Lung (tissue), 12 donors: ENCODE data around the gene RABGAP1L. TPM values are rescaled to one million over a fixed set of nuclear protein-coding genes. Genes with fewer than 3 reads are reported as not detected.
"Not testable (repeated sequence)": the region's sequence is repeated elsewhere in the genome, so short reads cannot be mapped to it uniquely, and the experiment has no call there.

Source experiments
- ATAC-seq: fragments of 200-7000 bp; cut with Tn5 transposase; one replicate; pipeline ENCODE4 v1.9.1; 2020; ENCODE audit warnings: moderate number of reproducible peaks; ENCODE audit not compliant: insufficient read depth, low FRiP score
- DNase-seq, 3 donors: peaks; one replicate each; pipeline ENCODE4 v3.0.0-alpha.2; 2013 to 2017
- H3K27ac ChIP-seq, 2 donors: one replicate each; pipeline ENCODE4 v1.5.1; 2013; ENCODE audit warnings: mild to moderate bottlenecking in 2 of 2, moderate library complexity in 2 of 2, control low read depth in 1 of 2, inconsistent platforms in 1 of 2, low read depth in 1 of 2, low read length in 1 of 2
- H3K27me3 ChIP-seq, 3 donors: one replicate each; pipeline ENCODE4 v1.5.1; 2013; ENCODE audit warnings: low read length in 2 of 3; ENCODE audit not compliant: control insufficient read depth in 3 of 3, insufficient read depth in 3 of 3
- H3K36me3 ChIP-seq, 4 donors: one replicate each; pipeline ENCODE4 v1.5.1; 2013; ENCODE audit warnings: low read length in 4 of 4, mild to moderate bottlenecking in 1 of 4, moderate library complexity in 1 of 4; ENCODE audit not compliant: control insufficient read depth in 4 of 4, insufficient read depth in 4 of 4
- H3K4me1 ChIP-seq, 5 donors: one replicate each; pipeline ENCODE4 v1.5.1; 2013; ENCODE audit warnings: low read length in 5 of 5, mild to moderate bottlenecking in 2 of 5, moderate library complexity in 1 of 5; ENCODE audit not compliant: control insufficient read depth in 5 of 5, insufficient read depth in 5 of 5
- H3K4me3 ChIP-seq: one replicate; pipeline ENCODE4 v1.5.1; 2013; ENCODE audit warnings: mild to moderate bottlenecking, control low read depth, moderate library complexity
- H3K9ac ChIP-seq, 2 donors: one replicate each; pipeline ENCODE4 v1.5.1; 2013; ENCODE audit warnings: low read length in 2 of 2, control low read depth in 1 of 2; ENCODE audit not compliant: insufficient read depth in 1 of 2
- H3K9me3 ChIP-seq, 4 donors: one replicate each; pipeline ENCODE4 v1.5.1; 2013; ENCODE audit warnings: low read length in 3 of 4, mild to moderate bottlenecking in 1 of 4, moderate library complexity in 1 of 4; ENCODE audit not compliant: control insufficient read depth in 4 of 4, insufficient read depth in 3 of 4
- WGBS, 2 donors: extraction: QIAGEN DNeasy Blood & Tissue Kit; methylation state at CpG; one replicate each; pipeline ENCODE4 v1.1.7; 2013; 5-methylcytosine and 5-hydroxymethylcytosine counted together
- polyA plus RNA-seq, 2 donors: library from polyadenylated mRNA; stranded (reverse); fragments of 200-250 nt; gene quantifications; one replicate each; pipeline ENCODE4 v1.2.1, GENCODE V29; 2013
- total RNA-seq, 2 donors: library from RNA; depleted of rRNA in 1 of 2; stranded (reverse); fragments of >200 nt in 1 of 2; gene quantifications; one replicate each; pipeline ENCODE4 v1.2.1, GENCODE V29; 2014 to 2021
- TF ChIP-seq, protein P1 (sequence below): IDR thresholded peaks from 2 replicates; pipeline ENCODE4 v1.5.1; 2012; ENCODE audit warnings: mild to moderate bottlenecking; ENCODE audit errors: control extremely low read depth, extremely low read depth
- donor health status: control.
- donor health status: control.
- donor health status: Bipolar disorder and iron deficiency.
- donor health status: healthy.
- donor health status: DM: yes; HTN: yes; CAD: no.

Gene RABGAP1L
- total and polyA plus RNA-seq, 4 donors = 16.0 to 123 (median 44.5) TPM

DNA sequence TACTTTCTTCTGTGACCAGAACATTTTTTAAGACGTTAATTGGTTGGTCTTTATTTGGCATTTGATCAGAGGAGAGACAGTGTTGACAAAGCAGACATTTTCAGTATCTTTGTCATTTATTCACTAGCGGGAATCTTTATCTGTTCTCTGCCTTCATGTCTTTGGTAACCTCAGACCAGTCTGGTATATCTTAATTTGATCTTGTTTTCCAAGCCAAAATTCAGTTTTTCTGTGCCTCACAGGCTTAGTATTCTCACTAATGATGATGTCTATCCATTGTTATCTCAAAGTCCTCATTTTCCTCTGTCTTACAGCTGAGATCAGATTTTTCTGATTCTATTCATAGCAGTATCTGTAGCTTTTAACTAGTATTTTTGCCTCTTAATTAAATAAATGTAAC lies 447.2 kb downstream of the RABGAP1L start:
- H3K9ac ChIP-seq = no peak overlapping the region
- H3K36me3 ChIP-seq = no peaks in the 10 kb centered on the region
- 87 to 92% methylated on average over 2 of the region's 2 CpGs for WGBS, 2 donors
- H3K27me3 ChIP-seq = no peaks in the 10 kb centered on the region
- H3K27ac ChIP-seq = no peak overlapping the region
- H3K4me3 ChIP-seq = no peak overlapping the region
- peaks cover 0 to 8% (median 0%) of the 10 kb centered on the region in 4 donors for H3K9me3 ChIP-seq
- DNase-seq (no peak), ATAC-seq (no peak)
- TF ChIP-seq, protein P1, sequence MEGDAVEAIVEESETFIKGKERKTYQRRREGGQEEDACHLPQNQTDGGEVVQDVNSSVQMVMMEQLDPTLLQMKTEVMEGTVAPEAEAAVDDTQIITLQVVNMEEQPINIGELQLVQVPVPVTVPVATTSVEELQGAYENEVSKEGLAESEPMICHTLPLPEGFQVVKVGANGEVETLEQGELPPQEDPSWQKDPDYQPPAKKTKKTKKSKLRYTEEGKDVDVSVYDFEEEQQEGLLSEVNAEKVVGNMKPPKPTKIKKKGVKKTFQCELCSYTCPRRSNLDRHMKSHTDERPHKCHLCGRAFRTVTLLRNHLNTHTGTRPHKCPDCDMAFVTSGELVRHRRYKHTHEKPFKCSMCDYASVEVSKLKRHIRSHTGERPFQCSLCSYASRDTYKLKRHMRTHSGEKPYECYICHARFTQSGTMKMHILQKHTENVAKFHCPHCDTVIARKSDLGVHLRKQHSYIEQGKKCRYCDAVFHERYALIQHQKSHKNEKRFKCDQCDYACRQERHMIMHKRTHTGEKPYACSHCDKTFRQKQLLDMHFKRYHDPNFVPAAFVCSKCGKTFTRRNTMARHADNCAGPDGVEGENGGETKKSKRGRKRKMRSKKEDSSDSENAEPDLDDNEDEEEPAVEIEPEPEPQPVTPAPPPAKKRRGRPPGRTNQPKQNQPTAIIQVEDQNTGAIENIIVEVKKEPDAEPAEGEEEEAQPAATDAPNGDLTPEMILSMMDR = no peak
- no peaks in the 10 kb centered on the region for H3K4me1 ChIP-seq

DNA sequence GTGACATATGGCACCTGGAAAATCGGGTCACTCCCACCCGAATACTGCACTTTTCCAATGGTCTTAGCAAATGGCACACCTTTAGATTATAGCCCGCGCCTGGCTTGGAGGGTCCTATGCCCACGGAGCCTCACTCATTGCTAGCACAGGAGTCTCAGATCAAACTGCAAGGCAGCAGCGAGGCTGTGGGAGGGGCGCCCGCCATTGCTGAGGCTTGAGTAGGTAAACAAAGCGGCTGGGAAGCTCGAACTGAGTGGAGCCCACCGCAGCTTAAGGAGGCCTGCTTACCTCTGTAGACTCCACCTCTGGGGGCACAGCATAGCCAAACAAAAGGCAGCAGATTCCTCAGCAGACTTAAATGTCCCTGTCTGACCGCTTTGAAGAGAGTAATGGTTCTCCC lies 458.6 kb downstream of the RABGAP1L start:
- H3K4me1 ChIP-seq, H3K27ac ChIP-seq, H3K4me3 ChIP-seq, DNase-seq, H3K36me3 ChIP-seq, H3K9ac ChIP-seq, H3K9me3 ChIP-seq, ATAC-seq, H3K27me3 ChIP-seq: not testable (repeated sequence)
- WGBS, 2 donors = 97 to 98% methylated on average over 12 of the region's 12 CpGs

DNA sequence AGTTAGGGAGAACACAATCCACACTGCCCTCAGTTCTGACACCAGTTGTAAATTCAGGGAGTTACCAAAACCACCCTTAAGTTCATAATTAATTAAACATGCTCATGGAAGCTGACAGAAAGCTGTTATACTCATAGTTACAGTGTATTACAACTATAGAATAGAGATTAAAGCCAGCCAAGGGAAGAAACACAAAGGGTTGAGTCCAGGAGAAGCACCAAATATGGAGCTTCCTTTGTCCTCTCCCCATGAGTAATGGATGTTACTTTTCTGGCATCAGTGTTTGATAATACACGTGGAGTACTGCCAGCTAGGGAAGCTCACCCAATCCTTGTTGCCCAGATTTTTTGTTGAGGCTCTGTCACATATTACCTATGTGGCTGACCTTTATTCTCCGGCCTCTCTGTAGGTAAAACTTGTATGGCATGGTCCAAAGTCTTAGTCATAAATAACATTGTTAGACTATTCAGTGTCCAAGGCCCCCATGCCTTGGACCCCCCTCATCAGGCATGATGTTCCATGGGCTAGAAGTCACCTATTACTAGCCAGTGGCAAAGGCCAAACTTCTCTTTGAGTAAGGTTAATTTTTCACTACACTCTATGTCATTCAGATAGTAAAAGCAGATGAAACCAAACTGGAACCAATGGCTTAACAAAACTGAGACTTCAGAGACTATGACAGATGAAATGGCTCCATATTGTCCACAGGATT lies 464.2 kb downstream of the RABGAP1L start:
- Histone ChIP-seq H3K27ac (no peak overlapping the region), H3K27me3 (no peaks in the 10 kb centered on the region), H3K36me3 (no peaks in the 10 kb centered on the region), H3K4me3 (no peak overlapping the region), H3K4me1 (peaks cover 0 to 2% (median 0%) of the 10 kb centered on the region in 5 donors), H3K9me3 (no peaks in the 10 kb centered on the region), H3K9ac (no peak overlapping the region)
- ATAC-seq (no peak), DNase-seq (no peak)
- TF ChIP-seq, protein P1 = no peak
- 81 to 82% methylated on average over 2 of the region's 2 CpGs for WGBS, 2 donors

DNA sequence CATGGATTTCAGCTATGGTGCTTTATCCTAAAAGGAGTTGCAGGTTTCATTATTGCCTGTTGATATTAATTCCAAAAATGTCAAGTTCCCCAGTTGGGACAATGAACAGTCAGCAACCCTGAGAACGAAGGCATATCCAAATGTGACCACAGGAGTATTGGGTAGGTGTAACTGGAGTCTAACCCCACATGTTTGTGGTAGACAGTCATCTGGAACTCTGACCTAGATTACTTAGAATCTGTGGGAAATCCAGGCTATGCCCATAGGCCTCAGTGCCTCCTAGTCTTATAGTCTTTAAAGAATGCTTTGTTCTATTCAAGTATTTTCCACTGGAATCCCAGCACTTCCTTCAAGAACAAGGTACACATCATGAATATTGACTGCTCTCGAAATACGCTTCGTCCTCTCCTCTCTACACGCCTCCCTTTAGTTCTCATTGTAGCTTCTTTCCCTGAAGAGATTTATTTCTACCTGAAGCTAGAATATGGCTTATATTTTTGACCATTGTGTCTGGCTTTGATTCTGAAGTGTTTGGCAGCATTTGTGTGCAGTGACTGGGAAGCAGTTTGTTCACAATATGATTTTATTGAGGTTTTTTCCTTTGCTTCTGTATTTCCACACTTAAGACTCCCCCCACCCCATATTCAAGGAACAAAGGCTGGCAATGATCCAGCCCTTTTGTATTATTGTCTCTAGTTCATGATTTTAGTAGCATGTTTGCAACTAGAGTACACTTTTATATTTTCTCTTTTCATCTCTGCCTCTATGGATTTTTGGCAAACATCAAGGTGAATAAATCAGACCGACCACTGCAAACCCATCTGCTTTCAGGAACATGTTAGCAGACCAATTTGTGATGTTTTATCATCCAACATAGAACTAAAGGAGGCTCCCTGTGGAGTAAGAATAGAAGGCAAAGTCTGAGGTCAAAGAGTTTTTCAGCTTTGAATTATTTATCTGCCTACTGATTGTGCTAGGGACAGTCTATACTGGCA lies 467.0 kb downstream of the RABGAP1L start:
- peak in 1 of 3 donors; percentile 3 for DNase-seq
- whole genome bisulfite sequencing, 2 donors = 89% methylated on average over 6 of the region's 6 CpGs
- Histone ChIP-seq H3K27me3 (no peaks in the 10 kb centered on the region), H3K4me3 (no peak overlapping the region), H3K9ac (no peak overlapping the region), H3K27ac (no peak overlapping the region), H3K4me1 (peaks cover 0 to 2% (median 0%) of the 10 kb centered on the region in 5 donors), H3K9me3 (no peaks in the 10 kb centered on the region), H3K36me3 (no peaks in the 10 kb centered on the region)
- TF ChIP-seq, protein P1 = no peak
- no peak for ATAC-seq
